Right lobe of liver (tissue), 6 donors: ENCODE measurements around the gene EDDM3A. TPM values are rescaled to one million over a fixed set of nuclear protein-coding genes. Genes with fewer than 3 reads are reported as not detected.
A peak's percentile ranks its signal among the peaks of the same experiment; 100 is the strongest.

Experiments used
- ATAC-seq, 4 donors: fragments of 200-7000 bp; cut with Tn5 transposase; one replicate each; pipeline ENCODE4 v1.9.1; 2020; ENCODE audit warnings: mild to moderate bottlenecking in 4 of 4, moderate library complexity in 4 of 4
- DNase-seq, 3 donors: peaks; one replicate each; pipeline ENCODE4 v3.0.0-alpha.2; 2020
- H3K27ac ChIP-seq, 3 donors: fragments of 200-600 bp; one replicate each; pipeline ENCODE4 v1.8.0; 2022
- H3K27me3 ChIP-seq, 2 donors: fragments of 200-600 bp; one replicate each; pipeline ENCODE4 v1.8.0; 2022
- H3K36me3 ChIP-seq, 4 donors: fragments of 200-600 bp; sonication (generic) in 1 of 4; one replicate each; pipeline versions ENCODE4 v1.5.1 to v1.8.0; 2017 to 2022; ENCODE audit warnings: control low read depth in 1 of 4
- H3K4me1 ChIP-seq, 4 donors: fragments of 200-600 bp; sonication (generic) in 1 of 4; one replicate each; pipeline versions ENCODE4 v1.5.1 to v1.8.0; 2017 to 2022; ENCODE audit warnings: control low read depth in 1 of 4
- H3K4me3 ChIP-seq, 3 donors: fragments of 200-600 bp; one replicate each; pipeline ENCODE4 v1.8.0; 2022
- H3K9me3 ChIP-seq, 4 donors: fragments of 200-600 bp; sonication (generic) in 1 of 4; one replicate each; pipeline versions ENCODE4 v1.5.1 to v1.8.0; 2017 to 2022; ENCODE audit warnings: control low read depth in 1 of 4
- POLR2A ChIP-seq: fragments of 450-650 bp; IDR thresholded peaks from one replicate; pipeline ENCODE4 v1.6.1; 2017; ENCODE audit warnings: antibody characterized with exemption, mild to moderate bottlenecking
- WGBS: methylation state at CpG from one replicate; pipeline ENCODE4 v1.1.6; 2018; ENCODE audit warnings: low coverage, low lambda C conversion rate; ENCODE audit not compliant: insufficient coverage; ENCODE audit errors: missing lambda C conversion rate; 5-methylcytosine and 5-hydroxymethylcytosine counted together
- intact Hi-C, 2 donors: fragments of 100-400 bp; cut with DNase I; formaldehyde crosslinking; loops; one replicate each; pipeline versions ENCODE4 v1.11.2 to v1.14.1; 2022
- total RNA-seq, 6 experiments: library from RNA; depleted of rRNA in 2 of 6; stranded (reverse); fragments of >200 nt in 2 of 6; fragmentation: NEBNext Ultra II Directional in 3 of 6; extraction: Animal tissue kit (Norgen Biotek cat#: 25700) in 3 of 6; gene quantifications; one replicate each; pipeline versions ENCODE4 v1.1.0 to v1.2.4, GENCODE V29; 2016 to 2023
- TF ChIP-seq, protein P1 (sequence below), 4 donors: fragments of 200-600 bp in 3 of 4; fragments of 450-650 bp in 1 of 4; IDR thresholded peaks; one replicate each; pipeline versions ENCODE4 v1.5.1 to v1.8.0; 2016 to 2022; ENCODE audit warnings: antibody characterized with exemption in 4 of 4, mild to moderate bottlenecking in 2 of 4
- donor health status: DM: no; HTN: yes; CAD: no.
- donor health status: DM: no; HTN: no; CAD: no.
- donor health status: DM: no; HTN: no; CAD: no.
- donor health status: DM: no; HTN: yes; CAD: no.
- donor health status: DM: no; HTN: yes; CAD: no.

Gene EDDM3A
- total RNA-seq, 6 experiments from 2014 or later = not detected

- Histone ChIP-seq H3K4me1 (no peaks in the 10 kb centered on the region), H3K4me3 (no peak overlapping the region), H3K9me3 (no peaks in the 10 kb centered on the region), H3K27ac (no peak overlapping the region), H3K36me3 (no peaks in the 10 kb centered on the region), H3K27me3 (no peaks in the 10 kb centered on the region)
- TF ChIP-seq, protein P1, sequence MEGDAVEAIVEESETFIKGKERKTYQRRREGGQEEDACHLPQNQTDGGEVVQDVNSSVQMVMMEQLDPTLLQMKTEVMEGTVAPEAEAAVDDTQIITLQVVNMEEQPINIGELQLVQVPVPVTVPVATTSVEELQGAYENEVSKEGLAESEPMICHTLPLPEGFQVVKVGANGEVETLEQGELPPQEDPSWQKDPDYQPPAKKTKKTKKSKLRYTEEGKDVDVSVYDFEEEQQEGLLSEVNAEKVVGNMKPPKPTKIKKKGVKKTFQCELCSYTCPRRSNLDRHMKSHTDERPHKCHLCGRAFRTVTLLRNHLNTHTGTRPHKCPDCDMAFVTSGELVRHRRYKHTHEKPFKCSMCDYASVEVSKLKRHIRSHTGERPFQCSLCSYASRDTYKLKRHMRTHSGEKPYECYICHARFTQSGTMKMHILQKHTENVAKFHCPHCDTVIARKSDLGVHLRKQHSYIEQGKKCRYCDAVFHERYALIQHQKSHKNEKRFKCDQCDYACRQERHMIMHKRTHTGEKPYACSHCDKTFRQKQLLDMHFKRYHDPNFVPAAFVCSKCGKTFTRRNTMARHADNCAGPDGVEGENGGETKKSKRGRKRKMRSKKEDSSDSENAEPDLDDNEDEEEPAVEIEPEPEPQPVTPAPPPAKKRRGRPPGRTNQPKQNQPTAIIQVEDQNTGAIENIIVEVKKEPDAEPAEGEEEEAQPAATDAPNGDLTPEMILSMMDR (IDR thresholded peaks at IDR 0.05) = no peak
- no peak for TF ChIP-seq POLR2A
- 59% methylated on average over 5 of the region's 6 CpGs for WGBS
- ATAC-seq = peak in 1 of 4 donors; percentile 41
- no peak for DNase-seq
- intact Hi-C loops = no loop called here
Measured at GRCh38 chr14:20730891-20731290, 14.8 kb upstream of the EDDM3A start.

- WGBS = 52% methylated on average over 4 of the region's 5 CpGs
- Histone ChIP-seq H3K36me3 (no peaks in the 10 kb centered on the region), H3K4me3 (no peak overlapping the region), H3K4me1 (no peaks in the 10 kb centered on the region), H3K27ac (no peak overlapping the region), H3K9me3 (no peaks in the 10 kb centered on the region), H3K27me3 (no peaks in the 10 kb centered on the region)
- ATAC-seq (no peak), DNase-seq (no peak)
- TF ChIP-seq, protein P1 (IDR thresholded peaks at IDR 0.05) = no peak
- TF ChIP-seq POLR2A = no peak
- intact Hi-C loops = no loop called here
Measured at GRCh38 chr14:20732477-20732876, 13.2 kb upstream of the EDDM3A start.

DNA sequence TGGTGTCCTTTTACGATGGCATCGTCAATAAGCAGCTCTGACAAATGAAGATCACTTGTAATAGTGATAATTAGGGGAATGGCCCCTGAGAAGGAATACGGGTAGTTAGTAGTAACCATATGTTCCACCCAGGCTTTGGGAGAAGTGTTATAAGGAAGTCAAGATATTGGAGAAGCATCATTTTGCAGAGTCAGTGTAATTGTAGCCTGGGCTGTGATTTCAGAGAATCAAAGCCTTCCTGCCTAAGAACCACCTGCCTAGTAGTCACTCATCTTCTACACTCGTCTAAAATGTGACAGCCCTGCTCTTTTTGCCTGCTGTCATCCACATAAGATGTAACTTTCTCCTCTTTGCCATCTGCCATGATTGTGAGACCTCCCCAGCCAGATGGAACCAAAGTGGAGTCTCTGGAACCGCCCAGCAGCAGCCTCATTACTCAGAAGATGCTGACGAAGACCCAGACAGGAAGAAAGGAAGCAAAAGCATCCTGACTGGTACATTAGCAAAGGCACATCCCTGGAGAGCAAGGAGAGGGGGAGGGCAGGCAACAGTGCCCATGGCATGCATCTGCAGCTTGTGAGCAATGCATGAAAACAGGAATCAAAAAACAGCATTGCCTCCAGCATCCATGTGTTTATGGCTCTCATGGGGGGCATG lies 12.6 kb upstream of the EDDM3A start:
- H3K27ac ChIP-seq = no peak overlapping the region
- ATAC-seq = peak; percentile 35 to 52 (median 50)
- TF ChIP-seq, protein P1 (IDR thresholded peaks at IDR 0.05) = no peak
- no peak for TF ChIP-seq POLR2A

DNA sequence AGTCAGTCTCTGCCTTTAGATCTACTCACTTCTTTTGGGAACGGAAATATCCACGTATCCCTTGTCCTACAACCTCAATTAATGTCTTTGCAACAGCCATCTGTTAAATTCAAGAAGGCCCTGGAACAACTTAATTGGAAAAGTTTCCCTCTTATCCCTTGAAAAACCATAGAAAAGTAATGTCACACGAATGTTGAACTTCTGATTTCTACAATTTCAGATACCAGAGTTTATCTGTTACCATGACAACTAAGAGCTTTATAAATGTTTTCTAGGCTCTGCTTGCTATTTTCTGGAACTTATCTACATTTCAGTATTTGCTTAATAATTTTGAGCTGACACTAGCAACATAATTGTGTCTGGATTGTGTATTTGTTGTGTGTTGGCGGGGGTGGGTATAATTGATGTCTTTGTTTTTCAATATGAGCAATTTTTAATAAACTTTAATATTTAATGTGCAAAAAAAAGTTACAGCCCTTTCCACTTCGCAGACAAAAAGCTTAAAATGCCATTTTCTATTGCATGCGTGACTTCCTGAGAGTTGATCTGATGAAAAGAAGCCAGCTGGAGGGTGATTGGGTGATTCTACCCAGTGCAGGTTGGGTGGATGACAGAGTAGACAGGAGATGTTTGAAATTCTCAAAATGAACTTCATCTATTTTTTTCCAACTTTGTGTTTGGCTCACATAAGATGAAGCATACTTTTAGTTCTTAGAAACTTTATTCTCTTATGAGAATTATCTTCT lies 11.8 kb upstream of the EDDM3A start:
- 58% methylated on average over 6 of the region's 6 CpGs for WGBS
- DNase-seq (no peak), ATAC-seq (no peak)
- Histone ChIP-seq H3K9me3 (no peaks in the 10 kb centered on the region), H3K36me3 (no peaks in the 10 kb centered on the region), H3K4me1 (no peaks in the 10 kb centered on the region), H3K4me3 (no peak overlapping the region), H3K27ac (no peak overlapping the region), H3K27me3 (no peaks in the 10 kb centered on the region)
- intact Hi-C loops = no loop called here
- TF ChIP-seq POLR2A = no peak
- TF ChIP-seq, protein P1 (IDR thresholded peaks at IDR 0.05) = no peak

More for the DNA sequence above, 12.6 kb upstream of the EDDM3A start:
- Histone ChIP-seq H3K4me3 (no peak overlapping the region), H3K4me1 (no peaks in the 10 kb centered on the region), H3K9me3 (no peaks in the 10 kb centered on the region), H3K27me3 (no peaks in the 10 kb centered on the region), H3K36me3 (no peaks in the 10 kb centered on the region)
- whole genome bisulfite sequencing = 67% methylated on average over 6 of the region's 6 CpGs
- intact Hi-C loops = no loop called here
- DNase-seq = no peak
